PC-3 (cell line): Measurements from ENCODE around the gene AGPAT1.

Source experiments
- CTCF ChIP-seq: fragments of 300-600 bp; sonication (generic); conservative IDR thresholded peaks from 2 replicates; pipeline ENCODE4 v1.5.1; 2017; ENCODE audit warnings: antibody characterized with exemption, low read depth, mild to moderate bottlenecking, low read length
- EZH2 ChIP-seq: fragments of 300-600 bp; sonication (generic); IDR thresholded peaks from one replicate; pipeline ENCODE4 v1.6.1; 2017; ENCODE audit warnings: antibody characterized with exemption, mild to moderate bottlenecking, low read length; ENCODE audit not compliant: unreplicated experiment

- TF ChIP-seq CTCF (no peak), EZH2 (no peak)
Measured at GRCh38 chr6:32178547-32179440, 2.9 kb upstream of the AGPAT1 start.
